HepG2 (cell line): ENCODE measurements around the gene MCFD2. TPM values are rescaled to one million over a fixed set of nuclear protein-coding genes. Genes with fewer than 3 reads are reported as not detected.

Experiments used
- BRCA1 ChIP-seq: sonication (generic); formaldehyde crosslinking; IDR thresholded peaks from 2 replicates; pipeline ENCODE4 v1.4.0; 2020; ENCODE audit warnings: missing genetic modification reagents
- EHMT2 ChIP-seq: fragments of 200-600 bp; sonication (generic); IDR thresholded peaks from 2 replicates; pipeline ENCODE4 v1.7.0; 2017; ENCODE audit warnings: antibody characterized with exemption, low read depth, low read length, borderline replicate concordance
- ELF1 ChIP-seq: sonication (generic); formaldehyde crosslinking; IDR thresholded peaks from 2 replicates; pipeline ENCODE4 v1.4.0; 2020; ENCODE audit warnings: missing genetic modification reagents
- IKZF4 ChIP-seq: sonication (generic); formaldehyde crosslinking; IDR thresholded peaks from 2 replicates; pipeline ENCODE4 v1.5.1; 2020; ENCODE audit warnings: borderline replicate concordance, mild to moderate bottlenecking, low read depth, missing genetic modification reagents; ENCODE audit errors: not compliant biosample characterization
- IRX3 ChIP-seq: sonication (generic); formaldehyde crosslinking; IDR thresholded peaks from 2 replicates; pipeline ENCODE4 v1.8.1; 2023; ENCODE audit warnings: mild to moderate bottlenecking, low read depth, missing genetic modification reagents, borderline replicate concordance
- MED13 ChIP-seq: sonication (generic); formaldehyde crosslinking; IDR thresholded peaks from 2 replicates; pipeline ENCODE4 v1.5.0; 2020; ENCODE audit warnings: missing genetic modification reagents
- RNF2 ChIP-seq: fragments of 450-650 bp; conservative IDR thresholded peaks from 2 replicates; pipeline ENCODE4 v1.6.1; 2016; ENCODE audit warnings: low read depth
- TRIM24 ChIP-seq: sonication (generic); formaldehyde crosslinking; IDR thresholded peaks from 2 replicates; pipeline ENCODE4 v1.8.0; 2022; ENCODE audit warnings: mild to moderate bottlenecking, missing genetic modification reagents
- ZNF264 ChIP-seq: sonication (generic); formaldehyde crosslinking; IDR thresholded peaks from 2 replicates; pipeline ENCODE4 v1.4.0; 2020; ENCODE audit warnings: missing genetic modification reagents
- ZNF496 ChIP-seq: sonication (generic); formaldehyde crosslinking; IDR thresholded peaks from 2 replicates; pipeline ENCODE4 v1.8.1; 2023; ENCODE audit warnings: mild to moderate bottlenecking, moderate library complexity, missing genetic modification reagents; ENCODE audit not compliant: insufficient replicate concordance
- ZNF547 ChIP-seq: sonication (generic); formaldehyde crosslinking; IDR thresholded peaks from 2 replicates; pipeline ENCODE4 v1.5.1; 2020; ENCODE audit warnings: mild to moderate bottlenecking, missing genetic modification reagents
- ZNF562 ChIP-seq: sonication (generic); formaldehyde crosslinking; IDR thresholded peaks from 2 replicates; pipeline ENCODE4 v1.8.0; 2022; ENCODE audit warnings: missing genetic modification reagents, borderline replicate concordance
- ZNF737 ChIP-seq: sonication (generic); formaldehyde crosslinking; IDR thresholded peaks from 2 replicates; pipeline ENCODE4 v1.5.0; 2020; ENCODE audit warnings: missing genetic modification reagents, mild to moderate bottlenecking, borderline replicate concordance
- ZNF746 ChIP-seq: sonication (generic); formaldehyde crosslinking; IDR thresholded peaks from 2 replicates; pipeline ENCODE4 v1.8.0; 2022; ENCODE audit warnings: mild to moderate bottlenecking, missing genetic modification reagents
- ZNF776 ChIP-seq: sonication (generic); formaldehyde crosslinking; IDR thresholded peaks from 2 replicates; pipeline ENCODE4 v1.4.0; 2020; ENCODE audit warnings: mild to moderate bottlenecking, missing genetic modification reagents
- ZNF777 ChIP-seq: sonication (generic); formaldehyde crosslinking; IDR thresholded peaks from 2 replicates; pipeline ENCODE4 v1.4.0; 2020; ENCODE audit warnings: missing genetic modification reagents
- polyA plus RNA-seq, 8 experiments: library from polyadenylated mRNA; depleted of rRNA in 3 of 8; stranded (reverse) in 7 of 8; unstranded in 1 of 8; fragments of >200 nt; fragmentation: Illumina TruSeq in 4 of 8; extraction: Trizol in 4 of 8; gene quantifications; 2 replicates each; pipeline versions ENCODE4 v1.2.1 to v1.2.3, GENCODE V29; 2011 to 2016; ENCODE audit warnings: low read depth in 4 of 8, missing spikeins in 1 of 8, mixed read lengths in 1 of 8; ENCODE audit not compliant: insufficient read depth in 1 of 8
- total RNA-seq, 5 experiments: library from RNA; depleted of rRNA; stranded (reverse); fragments of >200 nt; fragmentation: Illumina TruSeq; extraction: Trizol; gene quantifications; 2 replicates each; pipeline ENCODE4 v1.2.3, GENCODE V29; 2016; ENCODE audit warnings: low read depth in 1 of 5
- TF ChIP-seq, protein P1 (sequence below), 2 experiments: sonication (generic) in 1 of 2; formaldehyde crosslinking in 1 of 2; IDR thresholded peaks; 2 replicates each; pipeline versions ENCODE4 v1.4.0 to v1.6.1; 2018 to 2020; ENCODE audit warnings: missing genetic modification reagents in 2 of 2, borderline replicate concordance in 1 of 2, low read depth in 1 of 2, mild to moderate bottlenecking in 1 of 2, missing biosample characterization in 1 of 2
- TF ChIP-seq, protein P2 (sequence below): sonication (generic); formaldehyde crosslinking; IDR thresholded peaks from 2 replicates; pipeline ENCODE4 v1.4.0; 2020; ENCODE audit warnings: mild to moderate bottlenecking, missing genetic modification reagents, borderline replicate concordance
- TF ChIP-seq, protein P3 (sequence below): IDR thresholded peaks from 2 replicates; pipeline ENCODE4 v1.6.1; 2016
- TF ChIP-seq, protein P4 (sequence below): sonication (generic); formaldehyde crosslinking; IDR thresholded peaks from 2 replicates; pipeline ENCODE4 v1.5.1; 2020; ENCODE audit warnings: mild to moderate bottlenecking, moderate library complexity, missing genetic modification reagents

Gene MCFD2
- total and polyA plus RNA-seq, 2 of the 13 experiments (the other 11 are each of a cell fraction or from before 2014, with no cell fraction given), result 183 to 232 TPM

DNA sequence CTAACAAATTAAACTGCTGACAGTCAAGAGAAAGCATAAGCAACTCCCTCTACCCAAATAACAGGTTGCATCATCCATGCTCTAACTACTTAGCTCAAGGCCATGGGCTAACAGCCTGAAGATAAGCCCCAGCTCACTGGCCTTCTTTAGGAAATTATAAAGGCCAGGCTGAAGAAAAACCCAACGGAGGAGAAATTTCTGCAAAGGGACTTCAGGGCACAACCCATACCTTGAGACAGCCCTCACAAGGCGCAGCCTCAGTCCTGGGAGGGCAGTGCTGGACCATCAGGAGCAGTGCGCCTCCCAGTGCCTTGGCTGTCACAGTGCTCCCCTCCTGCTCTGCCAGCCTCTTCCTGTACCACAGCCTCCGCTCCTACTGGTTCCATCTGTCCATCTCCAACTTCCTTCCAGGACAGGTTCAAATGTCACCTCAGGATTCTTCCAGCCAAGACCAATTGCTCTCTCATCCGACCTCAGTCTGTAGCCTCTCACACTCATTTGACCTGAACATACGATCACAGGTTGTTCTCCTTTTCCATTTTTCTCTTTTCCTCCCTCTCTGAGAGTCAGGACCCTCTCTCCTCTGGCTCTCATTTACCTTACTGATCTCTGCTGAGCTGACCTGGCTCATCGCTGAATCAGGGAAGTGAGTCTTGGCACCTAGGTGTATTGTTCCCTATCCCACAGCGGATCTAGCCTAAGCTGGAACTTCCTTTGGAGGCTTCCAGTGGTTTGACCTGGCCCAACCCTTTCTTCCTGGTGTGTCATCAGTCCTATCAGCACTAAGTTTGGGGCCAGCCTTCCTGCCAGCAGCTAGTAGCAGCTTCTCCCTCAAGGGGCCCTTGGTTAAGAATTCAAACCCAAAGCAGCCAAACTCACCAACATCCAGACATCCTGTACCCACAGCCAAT lies 1.9 kb downstream of the MCFD2 start (continued):
- TF ChIP-seq, protein P1, sequence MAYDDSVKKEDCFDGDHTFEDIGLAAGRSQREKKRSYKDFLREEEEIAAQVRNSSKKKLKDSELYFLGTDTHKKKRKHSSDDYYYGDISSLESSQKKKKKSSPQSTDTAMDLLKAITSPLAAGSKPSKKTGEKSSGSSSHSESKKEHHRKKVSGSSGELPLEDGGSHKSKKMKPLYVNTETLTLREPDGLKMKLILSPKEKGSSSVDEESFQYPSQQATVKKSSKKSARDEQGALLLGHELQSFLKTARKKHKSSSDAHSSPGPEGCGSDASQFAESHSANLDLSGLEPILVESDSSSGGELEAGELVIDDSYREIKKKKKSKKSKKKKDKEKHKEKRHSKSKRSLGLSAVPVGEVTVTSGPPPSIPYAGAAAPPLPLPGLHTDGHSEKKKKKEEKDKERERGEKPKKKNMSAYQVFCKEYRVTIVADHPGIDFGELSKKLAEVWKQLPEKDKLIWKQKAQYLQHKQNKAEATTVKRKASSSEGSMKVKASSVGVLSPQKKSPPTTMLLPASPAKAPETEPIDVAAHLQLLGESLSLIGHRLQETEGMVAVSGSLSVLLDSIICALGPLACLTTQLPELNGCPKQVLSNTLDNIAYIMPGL (CRISPR knock-in tag; IDR thresholded peaks at IDR 0.05; ENCODE audit: borderline replicate concordance in 1 of 2, low read depth in 1 of 2), result peak in 1 of 2 experiments; percentile 38; a peak in 2 of 4 replicates
- TF ChIP-seq ZNF562 (CRISPR knock-in tag) (no peak), MED13 (CRISPR knock-in tag) (no peak), ZNF776 (CRISPR knock-in tag) (no peak; the same call in 1 of the 2 replicates), ZNF264 (CRISPR knock-in tag) (no peak), ZNF547 (CRISPR knock-in tag) (peak; percentile 82), ZNF777 (no peak), RNF2 (no peak), IKZF4 (CRISPR knock-in tag) (no peak), BRCA1 (CRISPR knock-in tag) (no peak), ELF1 (no peak; the same call in 1 of the 2 replicates), ZNF496 (CRISPR knock-in tag) (no peak), IRX3 (no peak), EHMT2 (no peak), ZNF746 (CRISPR knock-in tag) (no peak), ZNF737 (CRISPR knock-in tag) (no peak; the same call in 1 of the 2 replicates), TRIM24 (CRISPR knock-in tag) (no peak)
- TF ChIP-seq, protein P2, sequence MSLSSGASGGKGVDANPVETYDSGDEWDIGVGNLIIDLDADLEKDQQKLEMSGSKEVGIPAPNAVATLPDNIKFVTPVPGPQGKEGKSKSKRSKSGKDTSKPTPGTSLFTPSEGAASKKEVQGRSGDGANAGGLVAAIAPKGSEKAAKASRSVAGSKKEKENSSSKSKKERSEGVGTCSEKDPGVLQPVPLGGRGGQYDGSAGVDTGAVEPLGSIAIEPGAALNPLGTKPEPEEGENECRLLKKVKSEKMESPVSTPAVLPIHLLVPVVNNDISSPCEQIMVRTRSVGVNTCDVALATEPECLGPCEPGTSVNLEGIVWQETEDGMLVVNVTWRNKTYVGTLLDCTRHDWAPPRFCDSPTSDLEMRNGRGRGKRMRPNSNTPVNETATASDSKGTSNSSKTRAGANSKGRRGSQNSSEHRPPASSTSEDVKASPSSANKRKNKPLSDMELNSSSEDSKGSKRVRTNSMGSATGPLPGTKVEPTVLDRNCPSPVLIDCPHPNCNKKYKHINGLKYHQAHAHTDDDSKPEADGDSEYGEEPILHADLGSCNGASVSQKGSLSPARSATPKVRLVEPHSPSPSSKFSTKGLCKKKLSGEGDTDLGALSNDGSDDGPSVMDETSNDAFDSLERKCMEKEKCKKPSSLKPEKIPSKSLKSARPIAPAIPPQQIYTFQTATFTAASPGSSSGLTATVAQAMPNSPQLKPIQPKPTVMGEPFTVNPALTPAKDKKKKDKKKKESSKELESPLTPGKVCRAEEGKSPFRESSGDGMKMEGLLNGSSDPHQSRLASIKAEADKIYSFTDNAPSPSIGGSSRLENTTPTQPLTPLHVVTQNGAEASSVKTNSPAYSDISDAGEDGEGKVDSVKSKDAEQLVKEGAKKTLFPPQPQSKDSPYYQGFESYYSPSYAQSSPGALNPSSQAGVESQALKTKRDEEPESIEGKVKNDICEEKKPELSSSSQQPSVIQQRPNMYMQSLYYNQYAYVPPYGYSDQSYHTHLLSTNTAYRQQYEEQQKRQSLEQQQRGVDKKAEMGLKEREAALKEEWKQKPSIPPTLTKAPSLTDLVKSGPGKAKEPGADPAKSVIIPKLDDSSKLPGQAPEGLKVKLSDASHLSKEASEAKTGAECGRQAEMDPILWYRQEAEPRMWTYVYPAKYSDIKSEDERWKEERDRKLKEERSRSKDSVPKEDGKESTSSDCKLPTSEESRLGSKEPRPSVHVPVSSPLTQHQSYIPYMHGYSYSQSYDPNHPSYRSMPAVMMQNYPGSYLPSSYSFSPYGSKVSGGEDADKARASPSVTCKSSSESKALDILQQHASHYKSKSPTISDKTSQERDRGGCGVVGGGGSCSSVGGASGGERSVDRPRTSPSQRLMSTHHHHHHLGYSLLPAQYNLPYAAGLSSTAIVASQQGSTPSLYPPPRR, result 0 out of 2 replicates have a peak, but pooled peaks have one; percentile 41
- TF ChIP-seq, protein P3, sequence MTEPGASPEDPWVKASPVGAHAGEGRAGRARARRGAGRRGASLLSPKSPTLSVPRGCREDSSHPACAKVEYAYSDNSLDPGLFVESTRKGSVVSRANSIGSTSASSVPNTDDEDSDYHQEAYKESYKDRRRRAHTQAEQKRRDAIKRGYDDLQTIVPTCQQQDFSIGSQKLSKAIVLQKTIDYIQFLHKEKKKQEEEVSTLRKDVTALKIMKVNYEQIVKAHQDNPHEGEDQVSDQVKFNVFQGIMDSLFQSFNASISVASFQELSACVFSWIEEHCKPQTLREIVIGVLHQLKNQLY, result no peak
- TF ChIP-seq, protein P4, sequence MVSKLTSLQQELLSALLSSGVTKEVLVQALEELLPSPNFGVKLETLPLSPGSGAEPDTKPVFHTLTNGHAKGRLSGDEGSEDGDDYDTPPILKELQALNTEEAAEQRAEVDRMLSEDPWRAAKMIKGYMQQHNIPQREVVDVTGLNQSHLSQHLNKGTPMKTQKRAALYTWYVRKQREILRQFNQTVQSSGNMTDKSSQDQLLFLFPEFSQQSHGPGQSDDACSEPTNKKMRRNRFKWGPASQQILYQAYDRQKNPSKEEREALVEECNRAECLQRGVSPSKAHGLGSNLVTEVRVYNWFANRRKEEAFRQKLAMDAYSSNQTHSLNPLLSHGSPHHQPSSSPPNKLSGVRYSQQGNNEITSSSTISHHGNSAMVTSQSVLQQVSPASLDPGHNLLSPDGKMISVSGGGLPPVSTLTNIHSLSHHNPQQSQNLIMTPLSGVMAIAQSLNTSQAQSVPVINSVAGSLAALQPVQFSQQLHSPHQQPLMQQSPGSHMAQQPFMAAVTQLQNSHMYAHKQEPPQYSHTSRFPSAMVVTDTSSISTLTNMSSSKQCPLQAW (CRISPR knock-in tag), result peak; percentile 50; the same call in 1 of the 2 replicates
